Stimulated activated naive B cell treated with anti-CD40 and anti-IgM and Interleukin-4, amounts not matched to agents 10 μg/mL and 1 μg/mL and 100 μg/mL, for 72 hours (primary cell): ENCODE measurements around the gene LRRC18.
A peak's percentile ranks its signal among the peaks of the same experiment; 100 is the strongest.

Experiments used
- ATAC-seq, 2 donors: fragments of 150-1000 bp; cut with Tn5 transposase; replicated peaks; 2 replicates each; pipeline ENCODE4 v1.10.0; 2021; ENCODE audit warnings: moderate library complexity in 1 of 2
- DNase-seq: peaks from one replicate; pipeline ENCODE4 v3.0.0; 2021
- H3K27ac Mint-ChIP-seq: one replicate; pipeline ENCODE4 v1.8.0; 2022; ENCODE audit warnings: mild to moderate bottlenecking, mixed read lengths
- H3K27me3 Mint-ChIP-seq, 2 donors: one replicate each; pipeline ENCODE4 v1.8.0; 2022; ENCODE audit warnings: mixed read lengths in 2 of 2
- H3K36me3 Mint-ChIP-seq, 2 donors: one replicate each; pipeline ENCODE4 v1.8.0; 2022; ENCODE audit warnings: mixed read lengths in 2 of 2, mild to moderate bottlenecking in 1 of 2
- H3K4me1 Mint-ChIP-seq, 2 donors: one replicate each; pipeline ENCODE4 v1.8.0; 2022; ENCODE audit warnings: mixed read lengths in 2 of 2, mild to moderate bottlenecking in 1 of 2
- H3K4me3 Mint-ChIP-seq, 2 donors: one replicate each; pipeline ENCODE4 v1.8.0; 2022; ENCODE audit warnings: mild to moderate bottlenecking in 2 of 2, mixed read lengths in 2 of 2, moderate library complexity in 1 of 2
- H3K9me3 Mint-ChIP-seq, 2 donors: one replicate each; pipeline ENCODE4 v1.8.0; 2022; ENCODE audit warnings: mixed read lengths in 2 of 2, mild to moderate bottlenecking in 1 of 2

LRRC18 gene

GRCh38 chr10:48894911-48895802 is 44.5 kb downstream of the LRRC18 start:
- Mint-ChIP-seq H3K9me3 (no peaks in the 10 kb centered on the region), H3K4me1 (peaks cover 17 to 36% of the 10 kb centered on the region in 2 donors), H3K4me3 (no peak overlapping the region), H3K36me3 (peaks cover 54 to 77% of the 10 kb centered on the region in 2 donors), H3K27me3 (no peaks in the 10 kb centered on the region), H3K27ac (peak overlapping the region; percentile 6)
- DNase-seq (no peak), ATAC-seq (no peak)

- no peak for ATAC-seq
- H3K4me1 Mint-ChIP-seq: peaks cover 8 to 11% of the 10 kb centered on the region in 2 donors
- no peak overlapping the region for H3K4me3 Mint-ChIP-seq
- H3K27me3 Mint-ChIP-seq: no peaks in the 10 kb centered on the region
- H3K36me3 Mint-ChIP-seq: peaks cover 46 to 75% of the 10 kb centered on the region in 2 donors
- peak overlapping the region; percentile 89 for H3K27ac Mint-ChIP-seq
- no peak for DNase-seq
- H3K9me3 Mint-ChIP-seq: no peaks in the 10 kb centered on the region
These were observed 48.5 kb downstream of the LRRC18 start for GRCh38 chr10:48890888-48891850.

GRCh38 chr10:48887982-48888381 is 51.7 kb downstream of the LRRC18 start:
- H3K4me1 Mint-ChIP-seq: peaks cover 13 to 15% of the 10 kb centered on the region in 2 donors
- no peaks in the 10 kb centered on the region for H3K27me3 Mint-ChIP-seq
- H3K36me3 Mint-ChIP-seq: peaks cover 45 to 71% of the 10 kb centered on the region in 2 donors
- no peaks in the 10 kb centered on the region for H3K9me3 Mint-ChIP-seq
- no peak overlapping the region for H3K27ac Mint-ChIP-seq
- DNase-seq (no peak), ATAC-seq (no peak)
- no peak overlapping the region for H3K4me3 Mint-ChIP-seq

GRCh38 chr10:48885376-48885775 is 54.3 kb downstream of the LRRC18 start:
- DNase-seq (no peak), ATAC-seq (no peak)
- H3K9me3 Mint-ChIP-seq: peaks cover 2 to 5% of the 10 kb centered on the region in 2 donors
- H3K4me1 Mint-ChIP-seq: peaks cover 16 to 26% of the 10 kb centered on the region in 2 donors
- peak overlapping the region; percentile 20 for H3K27ac Mint-ChIP-seq
- H3K4me3 Mint-ChIP-seq: no peak overlapping the region
- peaks cover 49 to 78% of the 10 kb centered on the region in 2 donors for H3K36me3 Mint-ChIP-seq
- no peaks in the 10 kb centered on the region for H3K27me3 Mint-ChIP-seq

GRCh38 chr10:48884179-48885045 is 55.2 kb downstream of the LRRC18 start:
- H3K36me3 Mint-ChIP-seq: peaks cover 56 to 77% of the 10 kb centered on the region in 2 donors
- H3K27me3 Mint-ChIP-seq: no peaks in the 10 kb centered on the region
- peaks cover 2 to 5% of the 10 kb centered on the region in 2 donors for H3K9me3 Mint-ChIP-seq
- DNase-seq (no peak), ATAC-seq (no peak)
- no peak overlapping the region for H3K4me3 Mint-ChIP-seq
- peaks cover 19 to 24% of the 10 kb centered on the region in 2 donors for H3K4me1 Mint-ChIP-seq
- no peak overlapping the region for H3K27ac Mint-ChIP-seq

- DNase-seq: no peak
- Mint-ChIP-seq H3K4me3 (no peak overlapping the region), H3K27me3 (no peaks in the 10 kb centered on the region), H3K4me1 (peaks cover 20 to 24% of the 10 kb centered on the region in 2 donors), H3K27ac (no peak overlapping the region), H3K36me3 (peaks cover 60 to 77% of the 10 kb centered on the region in 2 donors), H3K9me3 (peaks cover 2 to 5% of the 10 kb centered on the region in 2 donors)
- ATAC-seq: no peak
These were observed 55.9 kb downstream of the LRRC18 start for GRCh38 chr10:48883701-48884100.

- ATAC-seq (no peak), DNase-seq (no peak)
- H3K9me3 Mint-ChIP-seq: peaks cover 2 to 5% of the 10 kb centered on the region in 2 donors
- peak overlapping the region; percentile 33 for H3K27ac Mint-ChIP-seq
- H3K4me1 Mint-ChIP-seq: peaks cover 18 to 24% of the 10 kb centered on the region in 2 donors
- peaks cover 59 to 76% of the 10 kb centered on the region in 2 donors for H3K36me3 Mint-ChIP-seq
- H3K27me3 Mint-ChIP-seq: no peaks in the 10 kb centered on the region
- H3K4me3 Mint-ChIP-seq: no peak overlapping the region
These were observed 56.8 kb downstream of the LRRC18 start for GRCh38 chr10:48882881-48883280.

- peak overlapping the region; percentile 73 for H3K27ac Mint-ChIP-seq
These were observed 57.7 kb downstream of the LRRC18 start for GRCh38 chr10:48881937-48882336.

GRCh38 chr10:48880016-48880705 is 59.5 kb downstream of the LRRC18 start:
- peak overlapping the region; percentile 20 for H3K27ac Mint-ChIP-seq
- peaks cover 12 to 24% of the 10 kb centered on the region in 2 donors for H3K4me1 Mint-ChIP-seq
- peaks cover 64 to 88% of the 10 kb centered on the region in 2 donors for H3K36me3 Mint-ChIP-seq
- ATAC-seq: no peak
- peaks cover 2 to 5% of the 10 kb centered on the region in 2 donors for H3K9me3 Mint-ChIP-seq
- DNase-seq: no peak
- no peaks in the 10 kb centered on the region for H3K27me3 Mint-ChIP-seq
- H3K4me3 Mint-ChIP-seq: no peak overlapping the region

More at GRCh38 chr10:48881937-48882336, 57.7 kb downstream of the LRRC18 start:
- Mint-ChIP-seq H3K9me3 (peaks cover 2 to 5% of the 10 kb centered on the region in 2 donors), H3K4me3 (peak overlapping the region in 1 of 2 donors; percentile 17), H3K27me3 (no peaks in the 10 kb centered on the region), H3K4me1 (peaks cover 16 to 24% of the 10 kb centered on the region in 2 donors), H3K36me3 (peaks cover 65 to 80% of the 10 kb centered on the region in 2 donors)
- DNase-seq: no peak
- no peak for ATAC-seq

GRCh38 chr10:48879451-48879850 is 60.2 kb downstream of the LRRC18 start:
- no peaks in the 10 kb centered on the region for H3K27me3 Mint-ChIP-seq

GRCh38 chr10:48878091-48878490 is 61.5 kb downstream of the LRRC18 start:
- ATAC-seq (no peak), DNase-seq (no peak)
- Mint-ChIP-seq H3K36me3 (peaks cover 64 to 84% of the 10 kb centered on the region in 2 donors), H3K4me3 (no peak overlapping the region), H3K27me3 (no peaks in the 10 kb centered on the region), H3K27ac (no peak overlapping the region), H3K4me1 (peaks cover 12 to 18% of the 10 kb centered on the region in 2 donors), H3K9me3 (peaks cover 2 to 5% of the 10 kb centered on the region in 2 donors)

More at GRCh38 chr10:48879451-48879850, 60.2 kb downstream of the LRRC18 start:
- Mint-ChIP-seq H3K4me1 (peaks cover 12 to 24% of the 10 kb centered on the region in 2 donors), H3K4me3 (no peak overlapping the region), H3K9me3 (peaks cover 2 to 5% of the 10 kb centered on the region in 2 donors), H3K27ac (peak overlapping the region; percentile 56), H3K36me3 (peaks cover 61 to 88% of the 10 kb centered on the region in 2 donors)
- ATAC-seq: no peak
- DNase-seq: no peak

GRCh38 chr10:48872234-48872633 is 67.4 kb downstream of the LRRC18 start:
- Mint-ChIP-seq H3K9me3 (no peaks in the 10 kb centered on the region), H3K27ac (no peak overlapping the region), H3K36me3 (peaks cover 38 to 75% of the 10 kb centered on the region in 2 donors), H3K4me3 (no peak overlapping the region), H3K4me1 (no peaks in the 10 kb centered on the region), H3K27me3 (no peaks in the 10 kb centered on the region)
- ATAC-seq (no peak), DNase-seq (no peak)
